SK-N-SH (cell line): ENCODE measurements around the gene C16orf74. TPM values are rescaled to one million over a fixed set of nuclear protein-coding genes. Genes with fewer than 3 reads are reported as not detected.
A peak's percentile ranks its signal among the peaks of the same experiment; 100 is the strongest.

Experiments used
- CTCF ChIA-PET: fragments of 300-600, 350-600 bp; formaldehyde crosslinking; extraction: SDS; loops from one replicate; lab custom pipeline; 2021; lab: Yijun Ruan, JAX
- POLR2A ChIA-PET: fragments of 350-600 bp; sonication (Branson Sonifier 250); formaldehyde crosslinking; extraction: SDS; loops from one replicate; lab custom pipeline; 2020; ENCODE audit warnings: antibody characterized with exemption, inconsistent platforms; lab: Yijun Ruan, JAX
- DNase-seq: peaks from one replicate; pipeline ENCODE4 v3.0.0; 2012
- H2AFZ ChIP-seq: fragments of 200-600 bp; sonication (generic); 2 replicates; pipeline ENCODE4 v1.8.1; 2016; ENCODE audit warnings: antibody characterized with exemption, mild to moderate bottlenecking, low read depth
- H3F3A ChIP-seq: fragments of 200-600 bp; sonication (generic); replicated peaks from 2 replicates; pipeline ENCODE3; 2016; ENCODE audit warnings: antibody characterized with exemption, mild to moderate bottlenecking; ENCODE audit not compliant: insufficient read depth
- H3K27ac ChIP-seq, 2 experiments: fragments of 200-500 bp in 1 of 2; fragments of 200-600 bp in 1 of 2; sonication (Bioruptor generic) in 1 of 2; sonication (generic), shearing (Covaris generic) in 1 of 2; 2 replicates each; pipeline versions ENCODE4 v1.5.1 to v1.6.1; 2014 to 2016; ENCODE audit warnings: low read depth in 2 of 2, inconsistent platforms in 1 of 2, low read length in 1 of 2, mild to moderate bottlenecking in 1 of 2, mixed read lengths in 1 of 2
- H3K27me3 ChIP-seq: fragments of 200-600 bp; sonication (generic), shearing (Covaris generic); 2 replicates; pipeline ENCODE4 v1.6.1; 2016; ENCODE audit warnings: mixed run types; ENCODE audit not compliant: insufficient read depth
- H3K36me3 ChIP-seq, 2 experiments: fragments of 200-500 bp in 1 of 2; fragments of 200-600 bp in 1 of 2; sonication (Bioruptor generic) in 1 of 2; sonication (generic) in 1 of 2; replicated peaks in 1 of 2; 2 replicates each; pipeline versions ENCODE3 to v1.5.1; 2014 to 2016; ENCODE audit warnings: low read length in 1 of 2, mild to moderate bottlenecking in 1 of 2; ENCODE audit not compliant: insufficient read depth in 2 of 2, control insufficient read depth in 1 of 2
- H3K4me1 ChIP-seq, 2 experiments: fragments of 200-500 bp in 1 of 2; fragments of 200-600 bp in 1 of 2; sonication (Bioruptor generic) in 1 of 2; sonication (generic), shearing (Covaris generic) in 1 of 2; 2 replicates each; pipeline versions ENCODE4 v1.5.1 to v1.6.1; 2014 to 2016; ENCODE audit warnings: low read depth in 1 of 2, low read length in 1 of 2, mixed run types in 1 of 2; ENCODE audit not compliant: insufficient read depth in 2 of 2, control insufficient read depth in 1 of 2
- H3K4me2 ChIP-seq: fragments of 200-600 bp; sonication (generic), shearing (Covaris generic); 2 replicates; pipeline ENCODE4 v1.6.1; 2017; ENCODE audit warnings: mixed run types
- H3K4me3 ChIP-seq, 2 experiments: fragments of 200-500 bp in 1 of 2; fragments of 200-600 bp in 1 of 2; sonication (Bioruptor generic) in 1 of 2; sonication (generic), shearing (Covaris generic) in 1 of 2; 2 replicates each; pipeline versions ENCODE4 v1.5.1 to v1.8.1; 2014 to 2016; ENCODE audit warnings: low read depth in 2 of 2, inconsistent platforms in 1 of 2, low read length in 1 of 2, mild to moderate bottlenecking in 1 of 2, mixed read lengths in 1 of 2, moderate library complexity in 1 of 2
- H3K79me2 ChIP-seq: fragments of 200-600 bp; sonication (generic); 2 replicates; pipeline ENCODE4 v1.8.1; 2017; ENCODE audit warnings: mild to moderate bottlenecking; ENCODE audit not compliant: insufficient read depth
- H3K9ac ChIP-seq: fragments of 200-600 bp; sonication (generic); 2 replicates; pipeline ENCODE4 v1.6.1; 2017; ENCODE audit warnings: mixed run types
- H3K9me2 ChIP-seq: fragments of 200-600 bp; sonication (generic); 2 replicates; pipeline ENCODE4 v1.6.1; 2017; ENCODE audit warnings: mixed run types
- H3K9me3 ChIP-seq: fragments of 200-600 bp; sonication (generic); 2 replicates; pipeline ENCODE4 v1.6.1; 2017; ENCODE audit warnings: mixed run types, mild to moderate bottlenecking, moderate library complexity
- H4K20me1 ChIP-seq: fragments of 200-600 bp; sonication (generic); 2 replicates; pipeline ENCODE4 v1.6.1; 2017; ENCODE audit warnings: mild to moderate bottlenecking, mixed run types; ENCODE audit not compliant: insufficient read depth
- CHD2 ChIP-seq: fragments of 150-350 bp; IDR thresholded peaks from 2 replicates; pipeline ENCODE4 v1.6.1; 2018; ENCODE audit warnings: low read length; ENCODE audit not compliant: partially characterized antibody
- EP300 ChIP-seq, 2 experiments: IDR thresholded peaks; 2 replicates each; pipeline versions ENCODE4 v1.4.0 to v1.6.1; 2012; ENCODE audit warnings: borderline replicate concordance in 1 of 2, low read depth in 1 of 2, low read length in 1 of 2
- MEF2A ChIP-seq: IDR thresholded peaks from 2 replicates; pipeline ENCODE4 v1.4.0; 2012; ENCODE audit warnings: low read depth, borderline replicate concordance
- NRF1 ChIP-seq: IDR thresholded peaks from 2 replicates; pipeline ENCODE4 v1.6.1; 2012; ENCODE audit warnings: low read depth, mild to moderate bottlenecking, low read length
- RAD21 ChIP-seq: IDR thresholded peaks from 2 replicates; pipeline ENCODE4 v1.6.1; 2012; ENCODE audit warnings: mild to moderate bottlenecking, low read length
- RFX5 ChIP-seq: IDR thresholded peaks from 2 replicates; pipeline ENCODE4 v1.6.1; 2012; ENCODE audit warnings: mild to moderate bottlenecking, improper control_type of control experiment, low read length
- RXRA ChIP-seq: IDR thresholded peaks from 2 replicates; pipeline ENCODE4 v1.4.0; 2012; ENCODE audit warnings: low read depth, mild to moderate bottlenecking, borderline replicate concordance
- SIN3A ChIP-seq: IDR thresholded peaks from 2 replicates; pipeline ENCODE4 v1.6.1; 2012; ENCODE audit warnings: low read depth, mild to moderate bottlenecking, low read length, moderate library complexity, borderline replicate concordance
- SMC3 ChIP-seq: IDR thresholded peaks from 2 replicates; pipeline ENCODE4 v1.6.1; 2012; ENCODE audit warnings: low read depth, low read length, improper control_type of control experiment
- TCF12 ChIP-seq: IDR thresholded peaks from 2 replicates; pipeline ENCODE4 v1.4.0; 2012
- WGBS: methylation state at CpG from one replicate; pipeline ENCODE4 v1.1.6; 2017; ENCODE audit warnings: low lambda C conversion rate; 5-methylcytosine and 5-hydroxymethylcytosine counted together
- polyA plus RNA-seq, 3 experiments: library from polyadenylated mRNA; depleted of rRNA; stranded (reverse); fragments of >200 nt; gene quantifications; 2 replicates each; pipeline ENCODE4 v1.2.3, GENCODE V29; 2012
- TF ChIP-seq, protein P1 (sequence below): IDR thresholded peaks from 2 replicates; pipeline ENCODE4; 2012
- TF ChIP-seq, protein P2 (sequence below): fragments of 150-350 bp; IDR thresholded peaks from 2 replicates; pipeline ENCODE4 v1.6.1; 2016; ENCODE audit warnings: mild to moderate bottlenecking, low read depth, low read length
- TF ChIP-seq, protein P3 (sequence below): IDR thresholded peaks from 2 replicates; pipeline ENCODE4 v1.6.1; 2012; ENCODE audit warnings: mild to moderate bottlenecking, low read depth, low read length, moderate library complexity

The C16orf74 gene
- polyA plus RNA-seq, 1 of the 3 experiments (the other 2 are of a cell fraction) = 27.2 TPM

DNA sequence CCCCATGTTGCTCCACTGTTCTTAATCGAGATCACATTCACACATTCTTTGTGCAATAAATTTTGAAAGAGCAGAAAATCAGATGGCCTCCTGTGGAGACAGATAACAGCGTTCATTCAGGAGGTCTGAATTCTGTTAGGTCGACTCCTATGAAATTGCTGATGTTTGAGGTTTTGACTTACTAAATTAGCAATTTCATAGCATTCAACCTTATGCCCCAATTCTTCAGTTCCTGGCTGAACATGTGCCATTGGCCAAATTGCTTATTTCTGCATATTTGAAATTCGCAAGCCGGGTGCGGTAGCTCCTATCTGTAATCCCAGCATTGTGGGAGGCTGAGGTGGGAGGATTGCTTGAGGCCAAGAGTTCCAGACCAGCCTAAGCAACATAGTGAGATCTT is 22.1 kb upstream of the C16orf74 start:
- DNase-seq = no peak
- no peak overlapping the region for H3K4me2 ChIP-seq
- peaks cover 1 to 2% of the 10 kb centered on the region in 2 experiments; a peak in 3 of 4 replicates for H3K4me1 ChIP-seq
- ChIA-PET POLR2A (no interaction called here), CTCF (no interaction called here)
- H3K9ac ChIP-seq = no peak overlapping the region
- 96% methylated on average over 6 of the region's 6 CpGs for WGBS
- H3K36me3 ChIP-seq = peaks cover 6 to 8% of the 10 kb centered on the region in 2 experiments
- no peak overlapping the region for H2AFZ ChIP-seq
- H3K27me3 ChIP-seq = no peaks in the 10 kb centered on the region
- H4K20me1 ChIP-seq = no peaks in the 10 kb centered on the region
- peaks cover 12% of the 10 kb centered on the region for H3F3A ChIP-seq
- H3K27ac ChIP-seq = no peak overlapping the region
- H3K79me2 ChIP-seq = no peaks in the 10 kb centered on the region
- TF ChIP-seq RFX5 = no peak
- H3K9me2 ChIP-seq = no peaks in the 10 kb centered on the region
- no peaks in the 10 kb centered on the region for H3K9me3 ChIP-seq
- no peak overlapping the region for H3K4me3 ChIP-seq

DNA sequence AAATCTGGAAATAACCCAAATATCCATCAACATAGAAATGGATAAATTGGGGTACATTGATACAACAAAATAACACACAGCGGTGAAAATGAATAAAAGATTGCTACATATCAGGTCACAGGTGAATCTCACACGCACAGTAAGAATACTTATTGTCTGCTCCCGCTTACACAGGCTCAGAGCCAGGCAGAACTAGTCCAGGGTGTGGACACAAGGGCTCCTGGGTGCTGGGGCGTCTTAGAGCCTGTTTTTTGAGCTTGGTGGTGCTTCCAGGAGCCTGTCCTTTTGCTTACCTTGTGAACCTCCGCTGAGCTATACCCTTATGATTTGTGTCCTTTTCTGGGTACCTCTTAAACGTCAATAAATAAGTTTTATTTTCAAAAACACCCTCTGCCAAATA is 19.8 kb upstream of the C16orf74 start:
- ChIA-PET CTCF (interaction anchor here (1.0 kb wide), 1 partner anchor 26 kb away, joined by 3 read pairs; no protein-coding TSS in a partner anchor), POLR2A (no interaction called here)
- no peaks in the 10 kb centered on the region for H3K9me3 ChIP-seq
- H3K4me3 ChIP-seq = no peak overlapping the region
- H4K20me1 ChIP-seq = no peaks in the 10 kb centered on the region
- H3K4me1 ChIP-seq = peaks cover 3 to 10% of the 10 kb centered on the region in 2 experiments; a peak in 3 of 4 replicates
- H3K27ac ChIP-seq = no peak overlapping the region
- H3F3A ChIP-seq = peaks cover 3% of the 10 kb centered on the region
- no peak overlapping the region for H3K9ac ChIP-seq
- H3K79me2 ChIP-seq = no peaks in the 10 kb centered on the region
- H3K27me3 ChIP-seq = no peaks in the 10 kb centered on the region
- H2AFZ ChIP-seq = no peak overlapping the region
- WGBS = 89% methylated on average over 6 of the region's 6 CpGs
- no peaks in the 10 kb centered on the region for H3K36me3 ChIP-seq
- no peak for DNase-seq
- no peak overlapping the region for H3K4me2 ChIP-seq
- H3K9me2 ChIP-seq = no peaks in the 10 kb centered on the region
- TF ChIP-seq SIN3A (no peak), MEF2A (no peak)
- TF ChIP-seq, protein P1, sequence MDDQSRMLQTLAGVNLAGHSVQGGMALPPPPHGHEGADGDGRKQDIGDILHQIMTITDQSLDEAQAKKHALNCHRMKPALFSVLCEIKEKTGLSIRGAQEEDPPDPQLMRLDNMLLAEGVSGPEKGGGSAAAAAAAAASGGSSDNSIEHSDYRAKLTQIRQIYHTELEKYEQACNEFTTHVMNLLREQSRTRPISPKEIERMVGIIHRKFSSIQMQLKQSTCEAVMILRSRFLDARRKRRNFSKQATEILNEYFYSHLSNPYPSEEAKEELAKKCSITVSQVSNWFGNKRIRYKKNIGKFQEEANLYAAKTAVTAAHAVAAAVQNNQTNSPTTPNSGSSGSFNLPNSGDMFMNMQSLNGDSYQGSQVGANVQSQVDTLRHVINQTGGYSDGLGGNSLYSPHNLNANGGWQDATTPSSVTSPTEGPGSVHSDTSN = no peak
- TF ChIP-seq, protein P2, sequence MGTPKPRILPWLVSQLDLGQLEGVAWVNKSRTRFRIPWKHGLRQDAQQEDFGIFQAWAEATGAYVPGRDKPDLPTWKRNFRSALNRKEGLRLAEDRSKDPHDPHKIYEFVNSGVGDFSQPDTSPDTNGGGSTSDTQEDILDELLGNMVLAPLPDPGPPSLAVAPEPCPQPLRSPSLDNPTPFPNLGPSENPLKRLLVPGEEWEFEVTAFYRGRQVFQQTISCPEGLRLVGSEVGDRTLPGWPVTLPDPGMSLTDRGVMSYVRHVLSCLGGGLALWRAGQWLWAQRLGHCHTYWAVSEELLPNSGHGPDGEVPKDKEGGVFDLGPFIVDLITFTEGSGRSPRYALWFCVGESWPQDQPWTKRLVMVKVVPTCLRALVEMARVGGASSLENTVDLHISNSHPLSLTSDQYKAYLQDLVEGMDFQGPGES = no peak

DNA sequence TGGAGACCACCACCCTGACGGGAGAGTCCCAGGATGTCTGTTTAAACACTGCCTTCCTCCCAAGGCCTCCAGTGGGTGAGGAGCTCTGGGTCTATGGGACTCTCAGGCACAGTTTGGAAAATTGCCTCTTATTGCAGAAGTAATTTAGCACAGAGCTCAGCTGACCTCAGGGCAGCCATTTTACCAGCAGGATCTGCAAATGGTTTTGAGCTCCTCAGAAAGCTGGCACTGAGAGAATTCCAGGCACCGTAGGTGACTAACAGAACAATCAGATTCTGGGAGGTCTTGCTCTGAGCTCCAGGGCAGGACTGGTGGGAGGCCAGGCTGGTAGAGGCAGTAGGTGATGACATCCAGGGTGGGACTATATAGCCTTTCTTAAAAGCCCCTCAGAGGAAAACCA is 17.3 kb upstream of the C16orf74 start:
- Histone ChIP-seq H4K20me1 (no peaks in the 10 kb centered on the region), H3K27ac (peak overlapping the region in 1 of 2 experiments; percentile 68; a peak in 2 of 4 replicates), H3K27me3 (no peaks in the 10 kb centered on the region), H3K79me2 (no peaks in the 10 kb centered on the region), H3K9me3 (no peaks in the 10 kb centered on the region), H2AFZ (peak overlapping the region; percentile 81; the same call in 1 of the 2 replicates), H3K9me2 (no peaks in the 10 kb centered on the region), H3F3A (peaks cover 7% of the 10 kb centered on the region), H3K36me3 (no peaks in the 10 kb centered on the region), H3K4me1 (peaks cover 3 to 10% of the 10 kb centered on the region in 2 experiments; a peak in 3 of 4 replicates), H3K4me3 (no peak overlapping the region), H3K9ac (no peak overlapping the region; the same call in 1 of the 2 replicates), H3K4me2 (peak overlapping the region; percentile 21)
- CTCF ChIA-PET = interaction anchor here (1.1 to 1.4 kb wide), 3 partner anchors 18 to 53 kb away, joined by 3 to 4 read pairs (median 3); no protein-coding TSS in a partner anchor
- POLR2A ChIA-PET = no interaction called here
- no peak for DNase-seq
- WGBS = 92% methylated on average over 2 of the region's 2 CpGs
- no peak for TF ChIP-seq RXRA
- TF ChIP-seq, protein P2 = no peak
- no peak for TF ChIP-seq SMC3
- TF ChIP-seq RAD21 = no peak
- TF ChIP-seq CHD2 = no peak
- TF ChIP-seq, protein P3, sequence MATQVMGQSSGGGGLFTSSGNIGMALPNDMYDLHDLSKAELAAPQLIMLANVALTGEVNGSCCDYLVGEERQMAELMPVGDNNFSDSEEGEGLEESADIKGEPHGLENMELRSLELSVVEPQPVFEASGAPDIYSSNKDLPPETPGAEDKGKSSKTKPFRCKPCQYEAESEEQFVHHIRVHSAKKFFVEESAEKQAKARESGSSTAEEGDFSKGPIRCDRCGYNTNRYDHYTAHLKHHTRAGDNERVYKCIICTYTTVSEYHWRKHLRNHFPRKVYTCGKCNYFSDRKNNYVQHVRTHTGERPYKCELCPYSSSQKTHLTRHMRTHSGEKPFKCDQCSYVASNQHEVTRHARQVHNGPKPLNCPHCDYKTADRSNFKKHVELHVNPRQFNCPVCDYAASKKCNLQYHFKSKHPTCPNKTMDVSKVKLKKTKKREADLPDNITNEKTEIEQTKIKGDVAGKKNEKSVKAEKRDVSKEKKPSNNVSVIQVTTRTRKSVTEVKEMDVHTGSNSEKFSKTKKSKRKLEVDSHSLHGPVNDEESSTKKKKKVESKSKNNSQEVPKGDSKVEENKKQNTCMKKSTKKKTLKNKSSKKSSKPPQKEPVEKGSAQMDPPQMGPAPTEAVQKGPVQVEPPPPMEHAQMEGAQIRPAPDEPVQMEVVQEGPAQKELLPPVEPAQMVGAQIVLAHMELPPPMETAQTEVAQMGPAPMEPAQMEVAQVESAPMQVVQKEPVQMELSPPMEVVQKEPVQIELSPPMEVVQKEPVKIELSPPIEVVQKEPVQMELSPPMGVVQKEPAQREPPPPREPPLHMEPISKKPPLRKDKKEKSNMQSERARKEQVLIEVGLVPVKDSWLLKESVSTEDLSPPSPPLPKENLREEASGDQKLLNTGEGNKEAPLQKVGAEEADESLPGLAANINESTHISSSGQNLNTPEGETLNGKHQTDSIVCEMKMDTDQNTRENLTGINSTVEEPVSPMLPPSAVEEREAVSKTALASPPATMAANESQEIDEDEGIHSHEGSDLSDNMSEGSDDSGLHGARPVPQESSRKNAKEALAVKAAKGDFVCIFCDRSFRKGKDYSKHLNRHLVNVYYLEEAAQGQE = no peak
- no peak for TF ChIP-seq EP300 (IDR thresholded peaks at IDR 0.05; ENCODE audit: borderline replicate concordance in 1 of 2, low read depth in 1 of 2, low read length in 1 of 2)
- no peak for TF ChIP-seq NRF1
- TF ChIP-seq TCF12 = no peak
